GM12891 (cell line): ENCODE results near the gene MESP2.
A peak's percentile ranks its signal among the peaks of the same experiment; 100 is the strongest.

ENCODE experiments used
- DNase-seq: peaks from one replicate; pipeline ENCODE4 v3.0.0; 2011; ENCODE audit warnings: low spot score; ENCODE audit not compliant: insufficient read length
- FAIRE-seq: peaks from 2 replicates; lab custom pipeline; 2011; peaks lifted over from hg19 to GRCh38; lab: Jason Lieb, UNC
- PAX5 ChIP-seq: IDR thresholded peaks from 2 replicates; pipeline ENCODE4 v1.6.1; 2011; ENCODE audit warnings: low read length, moderate library complexity, mild to moderate bottlenecking; ENCODE audit not compliant: insufficient read depth, severe bottlenecking
- POLR2A ChIP-seq: IDR thresholded peaks from 2 replicates; pipeline ENCODE4 v1.6.1; 2011; ENCODE audit warnings: low read depth, low read length, control low read depth
- POLR2AphosphoS5 ChIP-seq: IDR thresholded peaks from 2 replicates; pipeline ENCODE4 v1.6.1; 2011; ENCODE audit warnings: low read depth, low read length, control low read depth
- POU2F2 ChIP-seq: IDR thresholded peaks from 2 replicates; pipeline ENCODE4 v1.6.1; 2011; ENCODE audit warnings: low read depth, mild to moderate bottlenecking, control low read depth, low read length, moderate library complexity
- SPI1 ChIP-seq: IDR thresholded peaks from 2 replicates; pipeline ENCODE4 v1.6.1; 2011; ENCODE audit warnings: low read depth, low read length, control low read depth
- TAF1 ChIP-seq: IDR thresholded peaks from 2 replicates; pipeline ENCODE4 v1.6.1; 2011; ENCODE audit warnings: low read depth, low read length, control low read depth

The MESP2 gene

GRCh38 chr15:89822611-89822950 lies 46.4 kb downstream of the MESP2 start:
- no peak for TF ChIP-seq POLR2AphosphoS5
- no peak for TF ChIP-seq POLR2A
- TF ChIP-seq POU2F2: no peak
- TF ChIP-seq TAF1: no peak
- no peak for TF ChIP-seq SPI1
- TF ChIP-seq PAX5: no peak
- DNase-seq (no peak), FAIRE-seq (no peak)

- DNase-seq (no peak), FAIRE-seq (no peak)
- no peak for TF ChIP-seq PAX5
- TF ChIP-seq SPI1: no peak
- TF ChIP-seq POU2F2: no peak
- no peak for TF ChIP-seq POLR2AphosphoS5
- no peak for TF ChIP-seq TAF1
- TF ChIP-seq POLR2A: no peak
Observed at GRCh38 chr15:89822951-89823711, 47.0 kb downstream of the MESP2 start.

GRCh38 chr15:89823836-89824606 lies 47.9 kb downstream of the MESP2 start:
- DNase-seq: no peak
- TF ChIP-seq POU2F2 (no peak), POLR2AphosphoS5 (no peak), POLR2A (no peak), PAX5 (no peak), SPI1 (no peak), TAF1 (no peak)
- no peak for FAIRE-seq

GRCh38 chr15:89824607-89824867 lies 48.4 kb downstream of the MESP2 start:
- FAIRE-seq: no peak
- no peak for DNase-seq
- TF ChIP-seq POLR2A: no peak
- TF ChIP-seq SPI1: no peak
- TF ChIP-seq TAF1: no peak
- TF ChIP-seq PAX5: no peak
- TF ChIP-seq POU2F2: no peak
- no peak for TF ChIP-seq POLR2AphosphoS5

- FAIRE-seq (peak; percentile 72), DNase-seq (no peak)
- no peak for TF ChIP-seq PAX5
- peak; percentile 66 for TF ChIP-seq SPI1
- TF ChIP-seq POLR2AphosphoS5: no peak
- TF ChIP-seq POU2F2: no peak
- TF ChIP-seq TAF1: no peak
Observed at GRCh38 chr15:89825271-89825940, 49.3 kb downstream of the MESP2 start.

- DNase-seq (no peak), FAIRE-seq (peak; percentile 26)
- TF ChIP-seq POLR2A (no peak), SPI1 (no peak), POLR2AphosphoS5 (no peak), TAF1 (no peak), POU2F2 (no peak), PAX5 (no peak)
Observed at GRCh38 chr15:89826671-89827655, 50.8 kb downstream of the MESP2 start.

- FAIRE-seq (no peak), DNase-seq (no peak)
- no peak for TF ChIP-seq PAX5
- TF ChIP-seq POU2F2: no peak
- TF ChIP-seq TAF1: no peak
- no peak for TF ChIP-seq POLR2A
- TF ChIP-seq SPI1: no peak
- TF ChIP-seq POLR2AphosphoS5: no peak
Observed at GRCh38 chr15:89827829-89828228, 51.7 kb downstream of the MESP2 start.
